Smooth muscle cell (in vitro differentiated cells): ENCODE measurements around the gene PEAK1. TPM values are rescaled to one million over a fixed set of nuclear protein-coding genes. Genes with fewer than 3 reads are reported as not detected.
A peak's percentile ranks its signal among the peaks of the same experiment; 100 is the strongest.

ENCODE experiments used
- DNase-seq: peaks from one replicate; lab custom pipeline; 2025; ENCODE audit not compliant: unreplicated experiment; lab: John Stamatoyannopoulos, UW
- H2AFZ ChIP-seq: fragments of 200-600 bp; sonication (generic); 2 replicates; pipeline ENCODE4 v1.6.0; 2016; ENCODE audit warnings: antibody characterized with exemption, low read depth, mild to moderate bottlenecking
- H3F3A ChIP-seq: fragments of 200-600 bp; sonication (generic); 2 replicates; pipeline ENCODE4 v1.6.0; 2017; ENCODE audit warnings: antibody characterized with exemption, low read depth
- H3K27ac ChIP-seq: fragments of 200-600 bp; sonication (generic); 2 replicates; pipeline ENCODE4 v1.5.1; 2016; ENCODE audit warnings: low read depth, mild to moderate bottlenecking
- H3K27me3 ChIP-seq: fragments of 200-600 bp; sonication (generic); 2 replicates; pipeline ENCODE4 v1.6.1; 2016; ENCODE audit warnings: low read depth, mild to moderate bottlenecking
- H3K36me3 ChIP-seq: fragments of 200-600 bp; sonication (generic); 2 replicates; pipeline ENCODE4 v1.5.1; 2016; ENCODE audit warnings: low read depth
- H3K4me1 ChIP-seq: fragments of 200-600 bp; sonication (generic); 2 replicates; pipeline ENCODE4 v1.5.1; 2016; ENCODE audit warnings: low read depth
- H3K4me2 ChIP-seq: fragments of 200-600 bp; sonication (generic); 2 replicates; pipeline ENCODE4 v1.6.0; 2016; ENCODE audit warnings: mild to moderate bottlenecking
- H3K4me3 ChIP-seq: fragments of 200-600 bp; sonication (generic); 2 replicates; pipeline ENCODE4 v1.5.1; 2016; ENCODE audit warnings: mild to moderate bottlenecking
- H3K79me2 ChIP-seq: fragments of 200-600 bp; sonication (generic); 2 replicates; pipeline ENCODE4 v1.6.0; 2016; ENCODE audit warnings: low read depth, mild to moderate bottlenecking
- H3K9ac ChIP-seq: fragments of 200-600 bp; sonication (generic); 2 replicates; pipeline ENCODE4 v1.6.0; 2016; ENCODE audit warnings: low read depth
- H3K9me3 ChIP-seq: fragments of 200-600 bp; sonication (generic); replicated peaks from 2 replicates; pipeline ENCODE4 v1.5.1; 2016; ENCODE audit warnings: low read depth
- H4K20me1 ChIP-seq: fragments of 200-600 bp; sonication (generic); 2 replicates; pipeline ENCODE4 v1.6.0; 2016; ENCODE audit warnings: low read depth
- CTCF ChIP-seq: fragments of 200-600 bp; sonication (generic); IDR thresholded peaks from 2 replicates; pipeline ENCODE4 v1.5.1; 2017; ENCODE audit warnings: borderline replicate concordance, mild to moderate bottlenecking, antibody characterized with exemption; ENCODE audit not compliant: insufficient read depth, poor library complexity, severe bottlenecking
- WGBS: methylation state at CpG from one replicate; pipeline ENCODE4 v1.1.7; 2016; ENCODE audit warnings: low lambda C conversion rate; 5-methylcytosine and 5-hydroxymethylcytosine counted together
- polyA plus RNA-seq: library from polyadenylated mRNA; unstranded; fragments of >200 nt; fragmentation: Nextera tagmentation; extraction: Ambion mirVana; gene quantifications from 2 replicates; pipeline ENCODE4 v1.2.1, GENCODE V29; 2016
- total RNA-seq: library from RNA; depleted of rRNA; stranded (reverse); fragments of >200 nt; gene quantifications from 2 replicates; pipeline ENCODE4 v1.2.3, GENCODE V29; 2014

Gene PEAK1
- total and polyA plus RNA-seq, 2 experiments from 2014 or later: 5.6 to 21.9 TPM

- WGBS: 94% methylated on average over 3 of the region's 3 CpGs
Observed at GRCh38 chr15:77464129-77464865, 44.4 kb upstream of the PEAK1 start.

GRCh38 chr15:77461486-77461885, 41.6 kb upstream of the PEAK1 start:
- H3K27me3 ChIP-seq: no peaks in the 10 kb centered on the region
- H3K27ac ChIP-seq: no peak overlapping the region
- H3K36me3 ChIP-seq: no peaks in the 10 kb centered on the region

More at GRCh38 chr15:77464129-77464865, 44.4 kb upstream of the PEAK1 start:
- TF ChIP-seq CTCF: no peak
- no peaks in the 10 kb centered on the region for H3F3A ChIP-seq
- H3K79me2 ChIP-seq: peaks cover under 1% of the 10 kb centered on the region
- no peaks in the 10 kb centered on the region for H4K20me1 ChIP-seq
- no peak overlapping the region for H3K4me3 ChIP-seq
- no peaks in the 10 kb centered on the region for H3K27me3 ChIP-seq
- H3K27ac ChIP-seq: no peak overlapping the region
- H3K4me2 ChIP-seq: no peak overlapping the region
- no peak for DNase-seq
- H3K36me3 ChIP-seq: peaks cover 12% of the 10 kb centered on the region
- H3K9ac ChIP-seq: no peak overlapping the region
- H3K9me3 ChIP-seq: no peaks in the 10 kb centered on the region
- no peak overlapping the region for H2AFZ ChIP-seq
- no peaks in the 10 kb centered on the region for H3K4me1 ChIP-seq

GRCh38 chr15:77459031-77459430, 39.1 kb upstream of the PEAK1 start:
- Histone ChIP-seq H3K4me3 (no peak overlapping the region), H3K27ac (no peak overlapping the region), H3K4me2 (no peak overlapping the region), H3K9ac (no peak overlapping the region), H2AFZ (no peak overlapping the region), H3K27me3 (no peaks in the 10 kb centered on the region), H4K20me1 (peaks cover 37% of the 10 kb centered on the region), H3K36me3 (no peaks in the 10 kb centered on the region), H3F3A (no peaks in the 10 kb centered on the region), H3K9me3 (no peaks in the 10 kb centered on the region), H3K4me1 (peaks cover 20% of the 10 kb centered on the region), H3K79me2 (peaks cover 3% of the 10 kb centered on the region)
- TF ChIP-seq CTCF: no peak
- 91% methylated on average over 2 of the region's 2 CpGs for WGBS
- DNase-seq: no peak

More at GRCh38 chr15:77461486-77461885, 41.6 kb upstream of the PEAK1 start:
- Histone ChIP-seq H3K79me2 (peaks cover 3% of the 10 kb centered on the region), H3K4me3 (no peak overlapping the region), H3K9me3 (no peaks in the 10 kb centered on the region), H3K9ac (no peak overlapping the region), H2AFZ (no peak overlapping the region), H3K4me2 (no peak overlapping the region), H4K20me1 (peaks cover 13% of the 10 kb centered on the region), H3F3A (no peaks in the 10 kb centered on the region), H3K4me1 (peaks cover 7% of the 10 kb centered on the region)
- no peak for DNase-seq
- no peak for TF ChIP-seq CTCF

GRCh38 chr15:77457905-77458265, 38.0 kb upstream of the PEAK1 start:
- no peak for TF ChIP-seq CTCF
- Histone ChIP-seq H3K27me3 (no peaks in the 10 kb centered on the region), H4K20me1 (peaks cover 42% of the 10 kb centered on the region), H2AFZ (no peak overlapping the region), H3K36me3 (no peaks in the 10 kb centered on the region), H3K79me2 (peaks cover 3% of the 10 kb centered on the region), H3K4me1 (peaks cover 26% of the 10 kb centered on the region), H3K27ac (peak overlapping the region; percentile 86), H3K4me2 (peak overlapping the region; percentile 35), H3K4me3 (no peak overlapping the region), H3K9ac (no peak overlapping the region), H3F3A (peaks cover 4% of the 10 kb centered on the region), H3K9me3 (no peaks in the 10 kb centered on the region)
- DNase-seq: no peak
